Nephron progenitor cell (in vitro differentiated cells): ENCODE data around the gene SMARCC1.

Experiments
- DNase-seq: peaks from one replicate; pipeline ENCODE4 v3.0.0; 2021
- H3K27ac Mint-ChIP-seq: 2 replicates; pipeline ENCODE4 v1.8.0; 2021; ENCODE audit warnings: mild to moderate bottlenecking, moderate library complexity, mixed read lengths
- H3K27me3 Mint-ChIP-seq: 2 replicates; pipeline ENCODE4 v1.8.0; 2021; ENCODE audit warnings: mild to moderate bottlenecking, low read depth, mixed read lengths; ENCODE audit not compliant: poor library complexity
- H3K36me3 Mint-ChIP-seq: 2 replicates; pipeline ENCODE4 v1.8.0; 2021; ENCODE audit warnings: low read depth, mixed read lengths
- H3K4me1 Mint-ChIP-seq: 2 replicates; pipeline ENCODE4 v1.8.0; 2021; ENCODE audit warnings: mixed read lengths
- H3K4me3 Mint-ChIP-seq: 2 replicates; pipeline ENCODE4 v1.8.0; 2021; ENCODE audit warnings: mild to moderate bottlenecking, moderate library complexity, mixed read lengths
- H3K9me3 Mint-ChIP-seq: 2 replicates; pipeline ENCODE4 v1.8.0; 2021; ENCODE audit warnings: mild to moderate bottlenecking, moderate library complexity, mixed read lengths
- TF ChIP-seq, protein P1 (sequence below): fragments of 200-600 bp; sonication (generic); IDR thresholded peaks from 2 replicates; pipeline ENCODE4 v1.5.0; 2021; ENCODE audit warnings: antibody characterized with exemption

The SMARCC1 gene

DNA sequence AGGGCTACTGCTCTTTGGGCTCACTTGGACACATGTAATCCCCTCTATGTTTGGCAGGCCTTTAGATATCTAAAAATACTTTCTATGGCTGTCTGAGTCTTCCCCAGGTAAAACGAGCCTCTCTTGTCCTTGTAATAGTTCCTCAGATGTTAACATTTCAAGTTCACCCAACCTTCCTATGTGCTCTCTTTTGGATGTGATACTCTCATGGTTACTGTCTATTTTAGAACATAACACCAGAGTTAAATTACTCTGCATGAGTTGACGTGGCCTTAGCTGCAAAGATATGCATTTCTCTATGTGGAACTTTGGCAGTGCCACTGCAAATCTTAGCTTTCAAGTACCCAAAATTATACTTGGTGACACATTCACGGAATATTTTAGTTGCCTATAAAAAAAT lies 171.1 kb downstream of the SMARCC1 start:
- H3K27me3 Mint-ChIP-seq = no peaks in the 10 kb centered on the region
- no peaks in the 10 kb centered on the region for H3K9me3 Mint-ChIP-seq
- TF ChIP-seq, protein P1, sequence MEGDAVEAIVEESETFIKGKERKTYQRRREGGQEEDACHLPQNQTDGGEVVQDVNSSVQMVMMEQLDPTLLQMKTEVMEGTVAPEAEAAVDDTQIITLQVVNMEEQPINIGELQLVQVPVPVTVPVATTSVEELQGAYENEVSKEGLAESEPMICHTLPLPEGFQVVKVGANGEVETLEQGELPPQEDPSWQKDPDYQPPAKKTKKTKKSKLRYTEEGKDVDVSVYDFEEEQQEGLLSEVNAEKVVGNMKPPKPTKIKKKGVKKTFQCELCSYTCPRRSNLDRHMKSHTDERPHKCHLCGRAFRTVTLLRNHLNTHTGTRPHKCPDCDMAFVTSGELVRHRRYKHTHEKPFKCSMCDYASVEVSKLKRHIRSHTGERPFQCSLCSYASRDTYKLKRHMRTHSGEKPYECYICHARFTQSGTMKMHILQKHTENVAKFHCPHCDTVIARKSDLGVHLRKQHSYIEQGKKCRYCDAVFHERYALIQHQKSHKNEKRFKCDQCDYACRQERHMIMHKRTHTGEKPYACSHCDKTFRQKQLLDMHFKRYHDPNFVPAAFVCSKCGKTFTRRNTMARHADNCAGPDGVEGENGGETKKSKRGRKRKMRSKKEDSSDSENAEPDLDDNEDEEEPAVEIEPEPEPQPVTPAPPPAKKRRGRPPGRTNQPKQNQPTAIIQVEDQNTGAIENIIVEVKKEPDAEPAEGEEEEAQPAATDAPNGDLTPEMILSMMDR = no peak
- no peak overlapping the region for H3K4me3 Mint-ChIP-seq
- no peak overlapping the region for H3K27ac Mint-ChIP-seq
- DNase-seq = no peak
- no peaks in the 10 kb centered on the region for H3K4me1 Mint-ChIP-seq
- H3K36me3 Mint-ChIP-seq = peaks cover 52% of the 10 kb centered on the region

- no peak overlapping the region for H3K4me3 Mint-ChIP-seq
- no peaks in the 10 kb centered on the region for H3K9me3 Mint-ChIP-seq
- TF ChIP-seq, protein P1 = no peak
- peaks cover 79% of the 10 kb centered on the region for H3K36me3 Mint-ChIP-seq
- H3K27me3 Mint-ChIP-seq = no peaks in the 10 kb centered on the region
- no peak overlapping the region for H3K27ac Mint-ChIP-seq
- no peaks in the 10 kb centered on the region for H3K4me1 Mint-ChIP-seq
- no peak for DNase-seq
Measured at GRCh38 chr3:47607335-47607734, 174.4 kb downstream of the SMARCC1 start.

DNA sequence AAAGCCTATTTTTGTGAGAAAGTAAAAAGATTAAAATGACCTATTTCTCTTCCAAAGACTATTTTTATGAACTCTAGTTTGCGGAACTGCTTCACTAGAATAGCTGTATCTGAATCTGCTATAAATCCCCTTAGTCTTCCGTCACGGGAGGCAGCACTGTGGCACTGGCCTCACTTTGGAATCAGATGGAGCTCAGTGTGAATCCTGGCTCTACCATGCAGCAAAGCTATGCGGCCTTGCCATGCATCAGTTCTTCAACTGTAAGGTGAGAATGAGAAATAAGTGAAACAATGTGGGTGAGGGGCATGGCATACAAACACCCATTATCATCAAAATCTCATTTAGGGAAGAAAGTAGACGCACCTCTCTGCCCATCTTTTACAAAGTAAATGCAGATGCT lies 175.5 kb downstream of the SMARCC1 start:
- peak overlapping the region; percentile 9 for H3K27ac Mint-ChIP-seq
- H3K4me3 Mint-ChIP-seq = no peak overlapping the region

GRCh38 chr3:47605652-47606051 lies 176.0 kb downstream of the SMARCC1 start:
- Mint-ChIP-seq H3K27me3 (no peaks in the 10 kb centered on the region), H3K4me3 (no peak overlapping the region), H3K4me1 (no peaks in the 10 kb centered on the region), H3K27ac (no peak overlapping the region), H3K36me3 (peaks cover 71% of the 10 kb centered on the region), H3K9me3 (no peaks in the 10 kb centered on the region)
- DNase-seq = no peak
- TF ChIP-seq, protein P1 = no peak

More for the DNA sequence above, 175.5 kb downstream of the SMARCC1 start:
- TF ChIP-seq, protein P1 = no peak
- DNase-seq = no peak
- Mint-ChIP-seq H3K9me3 (no peaks in the 10 kb centered on the region), H3K36me3 (peaks cover 73% of the 10 kb centered on the region), H3K4me1 (no peaks in the 10 kb centered on the region), H3K27me3 (no peaks in the 10 kb centered on the region)

- Mint-ChIP-seq H3K4me3 (no peak overlapping the region), H3K4me1 (no peaks in the 10 kb centered on the region), H3K9me3 (no peaks in the 10 kb centered on the region), H3K27me3 (no peaks in the 10 kb centered on the region), H3K27ac (no peak overlapping the region), H3K36me3 (peaks cover 67% of the 10 kb centered on the region)
- DNase-seq = no peak
- TF ChIP-seq, protein P1 = no peak
Measured at GRCh38 chr3:47604145-47604544, 177.5 kb downstream of the SMARCC1 start.

DNA sequence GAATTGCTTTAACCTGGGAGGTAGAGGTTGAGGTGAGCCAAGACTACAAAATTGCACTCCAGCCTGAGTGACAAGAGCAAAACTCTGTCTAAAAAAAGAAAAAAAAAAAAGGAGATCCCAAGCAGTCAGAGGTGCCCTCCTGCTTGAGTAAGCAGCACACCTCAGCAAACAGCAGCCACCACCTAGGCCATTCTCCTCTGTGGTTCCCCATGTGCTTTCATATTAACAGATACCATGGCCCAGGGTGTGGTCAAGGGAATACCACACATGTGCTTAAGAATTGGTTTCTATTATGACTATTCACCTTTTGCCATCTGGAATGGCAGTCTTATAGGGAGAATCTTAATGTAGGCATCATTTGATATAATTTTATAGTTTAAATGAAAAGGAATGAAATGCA lies 178.4 kb downstream of the SMARCC1 start:
- no peaks in the 10 kb centered on the region for H3K4me1 Mint-ChIP-seq
- peaks cover 67% of the 10 kb centered on the region for H3K36me3 Mint-ChIP-seq
- H3K27ac Mint-ChIP-seq = no peak overlapping the region
- H3K4me3 Mint-ChIP-seq = no peak overlapping the region
- H3K27me3 Mint-ChIP-seq = no peaks in the 10 kb centered on the region
- DNase-seq = no peak
- H3K9me3 Mint-ChIP-seq = no peaks in the 10 kb centered on the region
- TF ChIP-seq, protein P1 = no peak
